ENCODE results near the gene RIPOR3.

DNA sequence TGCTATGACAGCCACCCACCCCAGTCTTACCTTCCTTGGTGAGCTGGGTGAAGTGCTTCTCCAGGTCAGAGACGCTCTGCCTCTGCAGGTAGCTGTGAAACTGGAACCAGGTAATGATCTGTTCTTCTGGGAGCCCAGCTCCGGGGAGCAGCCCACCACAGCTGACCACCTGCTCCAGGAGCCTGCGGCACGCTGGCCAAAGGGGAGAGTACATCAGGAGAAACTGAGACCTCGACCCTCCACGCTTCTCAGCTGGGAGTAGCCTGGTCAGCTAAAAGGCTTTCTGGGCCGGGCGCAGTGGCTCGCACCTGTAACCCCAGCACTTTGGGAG is 98.4 kb downstream of the RIPOR3 start:
- no peak for TF ChIP-seq CTCF (IDR thresholded peaks at IDR 0.05)
- TF ChIP-seq POLR2A (IDR thresholded peaks at IDR 0.05), result no peak
